HEK293T (cell line): ENCODE data around the gene NR3C2.
A peak's percentile ranks its signal among the peaks of the same experiment; 100 is the strongest.

Experiments
- CTCF ChIA-PET: fragments of 350-600 bp; formaldehyde crosslinking; extraction: SDS; loops from one replicate; lab custom pipeline; 2021; ENCODE audit warnings: antibody characterized with exemption, inconsistent platforms; lab: Yijun Ruan, JAX
- POLR2A ChIA-PET: fragments of 350-600 bp; formaldehyde crosslinking; extraction: SDS; loops from one replicate; lab custom pipeline; 2020; ENCODE audit warnings: antibody characterized with exemption, inconsistent platforms; lab: Yijun Ruan, JAX
- DNase-seq: peaks from one replicate; pipeline ENCODE4 v3.0.0; 2012; ENCODE audit warnings: mixed read lengths; ENCODE audit errors: extremely low spot score
- ARNT ChIP-seq: fragments of 450-650 bp; IDR thresholded peaks from 2 replicates; pipeline ENCODE4 v1.6.1; 2017; ENCODE audit warnings: mild to moderate bottlenecking
- BHLHE40 ChIP-seq: fragments of 450-650 bp; IDR thresholded peaks from 2 replicates; pipeline ENCODE4 v1.6.1; 2016; ENCODE audit warnings: mild to moderate bottlenecking, moderate library complexity, borderline replicate concordance
- CTBP1 ChIP-seq: fragments of 450-650 bp; IDR thresholded peaks from 2 replicates; pipeline ENCODE4 v1.6.1; 2016; ENCODE audit warnings: borderline replicate concordance
- ELF4 ChIP-seq: fragments of 450-650 bp; IDR thresholded peaks from 2 replicates; pipeline ENCODE4 v1.6.1; 2017; ENCODE audit warnings: antibody characterized with exemption
- FOXA1 ChIP-seq: fragments of 450-650 bp; IDR thresholded peaks from 2 replicates; pipeline ENCODE4 v1.6.1; 2016; ENCODE audit warnings: mild to moderate bottlenecking
- FOXK2 ChIP-seq: fragments of 450-650 bp; IDR thresholded peaks from 2 replicates; pipeline ENCODE4 v1.6.1; 2016; ENCODE audit warnings: mild to moderate bottlenecking
- FOXM1 ChIP-seq: fragments of 450-650 bp; IDR thresholded peaks from 2 replicates; pipeline ENCODE4 v1.6.1; 2017; ENCODE audit warnings: mild to moderate bottlenecking, borderline replicate concordance
- HDGF ChIP-seq: fragments of 450-650 bp; IDR thresholded peaks from 2 replicates; pipeline ENCODE4 v1.6.1; 2017; ENCODE audit warnings: antibody characterized with exemption, borderline replicate concordance
- L3MBTL2 ChIP-seq: fragments of 450-650 bp; conservative IDR thresholded peaks from 2 replicates; pipeline ENCODE4 v1.6.1; 2016; ENCODE audit warnings: mild to moderate bottlenecking
- LEF1 ChIP-seq: fragments of 450-650 bp; IDR thresholded peaks from 2 replicates; pipeline ENCODE4 v1.6.1; 2017; ENCODE audit warnings: mild to moderate bottlenecking, borderline replicate concordance
- NFRKB ChIP-seq: fragments of 450-650 bp; IDR thresholded peaks from 2 replicates; pipeline ENCODE4 v1.6.1; 2016; ENCODE audit warnings: mild to moderate bottlenecking, moderate library complexity
- PKNOX1 ChIP-seq: fragments of 450-650 bp; IDR thresholded peaks from 2 replicates; pipeline ENCODE4 v1.6.1; 2016
- SP1 ChIP-seq: fragments of 450-650 bp; IDR thresholded peaks from 2 replicates; pipeline ENCODE4 v1.6.1; 2017
- SUZ12 ChIP-seq: fragments of 450-650 bp; IDR thresholded peaks from 2 replicates; pipeline ENCODE4 v1.6.1; 2016; ENCODE audit warnings: mild to moderate bottlenecking
- TARDBP ChIP-seq: fragments of 450-650 bp; IDR thresholded peaks from 2 replicates; pipeline ENCODE4 v1.6.1; 2016
- ZNF384 ChIP-seq: fragments of 450-650 bp; IDR thresholded peaks from 2 replicates; pipeline ENCODE4 v1.6.1; 2016

Gene NR3C2

DNA sequence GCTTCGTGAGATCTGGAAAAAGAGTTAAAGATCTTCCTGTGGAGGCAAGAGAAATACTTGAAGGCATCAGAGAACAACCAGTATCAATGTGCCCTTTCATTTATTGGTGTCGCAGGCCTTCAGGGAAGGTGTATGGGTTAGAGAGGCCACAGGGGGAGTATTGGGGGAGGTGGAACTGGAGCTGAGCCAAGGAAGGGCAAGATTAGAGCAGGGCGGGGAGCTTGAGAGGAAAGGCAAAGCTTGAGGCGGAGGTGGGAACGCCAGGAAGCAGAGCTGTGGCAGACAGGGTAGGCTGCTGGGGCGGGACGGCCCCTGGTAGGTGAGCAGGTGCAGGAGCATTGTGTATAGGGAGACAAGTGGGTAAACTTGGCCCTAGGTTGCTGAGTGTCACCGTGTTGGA is 380.4 kb downstream of the NR3C2 start:
- DNase-seq = peak; percentile 35
- TF ChIP-seq LEF1 (no peak), HDGF (no peak), ELF4 (no peak), FOXA1 (no peak), ZNF384 (no peak), ARNT (no peak), FOXK2 (no peak), NFRKB (no peak), CTBP1 (no peak), BHLHE40 (no peak), SUZ12 (no peak), L3MBTL2 (no peak), PKNOX1 (no peak), FOXM1 (no peak), TARDBP (no peak), SP1 (no peak)
- ChIA-PET CTCF (interaction anchor here (0.6 to 1.0 kb wide), 3 partner anchors 137 to 364 kb away, joined by 3 to 4 read pairs (median 3); no protein-coding TSS in a partner anchor), POLR2A (interaction anchor here (0.6 kb wide), 1 partner anchor 380 kb away, joined by 4 read pairs; the partner anchor contains the start of gene NR3C2)

DNA sequence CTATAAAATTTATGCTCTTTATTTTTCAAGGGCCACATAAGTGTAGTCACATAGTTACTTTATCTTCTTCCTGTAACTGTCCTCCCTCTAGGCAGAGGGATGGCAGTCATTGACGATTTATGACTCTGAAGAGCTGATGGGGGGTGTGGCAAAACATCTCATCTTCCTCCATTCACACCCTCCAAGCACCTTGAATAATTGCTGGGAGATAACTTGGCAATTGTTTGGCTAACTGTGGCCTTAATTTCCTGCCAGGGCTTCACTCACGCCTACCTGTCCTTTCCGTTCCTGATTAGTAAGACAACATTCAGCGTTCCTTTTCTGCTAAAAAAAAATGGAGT is 381.1 kb downstream of the NR3C2 start:
- ChIA-PET CTCF (interaction anchor here (0.7 to 1.0 kb wide), 2 partner anchors 136 to 365 kb away, joined by 3 to 4 read pairs; no protein-coding TSS in a partner anchor), POLR2A (no interaction called here)
- no peak for DNase-seq
- no peak for TF ChIP-seq HDGF
- TF ChIP-seq PKNOX1 = peak; percentile 80

- CTCF ChIA-PET = no interaction called here
- no peak for DNase-seq
- POLR2A ChIA-PET = no interaction called here
- TF ChIP-seq L3MBTL2 = no peak
- TF ChIP-seq NFRKB = no peak
- TF ChIP-seq SUZ12 = no peak
- TF ChIP-seq SP1 = no peak
- no peak for TF ChIP-seq ELF4
- no peak for TF ChIP-seq FOXK2
- no peak for TF ChIP-seq FOXM1
- TF ChIP-seq FOXA1 = no peak
- no peak for TF ChIP-seq HDGF
- TF ChIP-seq LEF1 = no peak
- no peak for TF ChIP-seq PKNOX1
- TF ChIP-seq BHLHE40 = no peak
- no peak for TF ChIP-seq ZNF384
- no peak for TF ChIP-seq ARNT
- no peak for TF ChIP-seq CTBP1
- TF ChIP-seq TARDBP = no peak
Observed at GRCh38 chr4:148060264-148061140, 381.7 kb downstream of the NR3C2 start.

- ChIA-PET CTCF (interaction anchor here (0.6 to 0.9 kb wide), 2 partner anchors 13 to 158 kb away, joined by 3 read pairs; no protein-coding TSS in a partner anchor), POLR2A (interaction anchor here (1.2 kb wide), 1 partner anchor 383 kb away, joined by 3 read pairs; the partner anchor contains the start of gene NR3C2)
- TF ChIP-seq ZNF384 = no peak
- TF ChIP-seq FOXM1 = no peak
- no peak for TF ChIP-seq NFRKB
- no peak for TF ChIP-seq SP1
- TF ChIP-seq PKNOX1 = no peak
- no peak for TF ChIP-seq L3MBTL2
- TF ChIP-seq TARDBP = no peak
- TF ChIP-seq FOXK2 = no peak
- DNase-seq = no peak
Observed at GRCh38 chr4:148059617-148060180, 382.5 kb downstream of the NR3C2 start.

DNA sequence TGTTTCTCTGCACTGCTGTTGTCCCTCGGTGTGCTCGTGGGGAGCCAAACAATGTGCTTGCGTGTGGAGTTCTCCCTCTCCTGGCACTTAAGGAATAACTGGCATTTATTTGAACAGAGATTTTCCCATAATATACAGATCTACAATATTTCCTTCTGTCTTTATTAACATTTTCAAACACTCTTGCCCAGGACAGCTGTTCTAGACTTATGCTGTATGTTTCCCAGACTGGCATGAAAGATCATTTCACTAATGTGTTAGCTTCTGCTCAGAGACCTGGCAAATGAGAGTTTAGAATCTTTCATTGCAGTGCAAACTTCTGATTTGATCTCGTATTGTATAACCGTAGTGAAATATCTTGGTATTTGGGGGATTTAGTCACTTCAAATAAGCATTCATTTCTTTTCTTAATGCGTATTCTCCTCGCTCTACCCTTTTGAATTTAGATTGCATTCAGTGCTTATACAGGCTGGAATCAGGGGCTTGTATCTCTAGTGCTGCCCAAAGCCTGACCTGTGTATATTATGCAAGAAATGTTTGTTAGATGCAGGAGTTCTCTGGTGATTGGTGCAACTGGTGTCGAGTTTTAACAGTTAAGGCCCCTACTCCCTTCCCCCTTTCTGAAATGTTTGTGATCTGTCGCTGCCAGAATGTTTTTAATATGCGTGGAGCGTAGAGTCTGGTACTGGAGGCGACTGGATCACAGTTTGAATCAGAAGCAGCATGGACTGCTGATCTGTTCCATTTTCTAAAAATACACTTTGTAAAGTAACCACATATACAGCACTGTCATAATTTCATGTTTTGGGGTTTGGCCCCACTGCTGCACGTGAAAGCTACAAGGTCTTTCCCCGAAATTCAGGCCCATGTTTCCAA is 384.0 kb downstream of the NR3C2 start:
- ChIA-PET POLR2A (interaction anchor here (1.2 kb wide), 1 partner anchor 384 kb away, joined by 3 read pairs; the partner anchor contains the start of gene NR3C2), CTCF (no interaction called here)
- DNase-seq = no peak
- TF ChIP-seq FOXM1 = no peak
- TF ChIP-seq ELF4 = no peak
- TF ChIP-seq HDGF = no peak
- TF ChIP-seq CTBP1 = no peak
- no peak for TF ChIP-seq FOXA1
